ENCODE results near the gene APOC3. TPM values are rescaled to one million over a fixed set of nuclear protein-coding genes. Genes with fewer than 3 reads are reported as not detected.

Gene APOC3
- total RNA-seq, 1 donor: not detected

DNA sequence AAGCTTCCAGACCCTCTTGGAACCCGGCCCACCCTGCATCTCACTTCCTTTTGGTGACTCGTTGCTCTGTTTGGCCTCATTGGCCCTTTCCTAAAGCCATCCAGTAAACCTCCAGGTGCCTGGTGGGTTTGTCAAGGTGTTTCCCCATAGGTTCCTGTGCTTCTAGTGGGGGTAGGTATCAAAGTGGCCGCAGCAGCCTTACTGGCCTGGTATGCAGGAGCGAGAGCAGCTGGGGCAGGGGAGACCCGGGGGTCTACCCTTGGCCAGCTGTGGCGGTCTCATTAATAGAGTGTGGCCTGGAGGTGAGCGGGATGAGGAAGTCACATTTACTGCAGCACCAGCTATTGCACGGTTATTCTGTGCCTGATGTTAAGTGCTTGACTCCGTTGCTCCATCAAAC is 10.7 kb upstream of the APOC3 start:
- H3K9me3 ChIP-seq (ENCODE audit: low read depth, low read length): no peaks in the 10 kb centered on the region
- no peaks in the 10 kb centered on the region for H3K27me3 ChIP-seq (ENCODE audit: insufficient read depth, low read length)
- no peaks in the 10 kb centered on the region for H3K4me1 ChIP-seq (ENCODE audit: insufficient read depth, low read length)
- H3K4me3 ChIP-seq (ENCODE audit: low read length): no peak overlapping the region

DNA sequence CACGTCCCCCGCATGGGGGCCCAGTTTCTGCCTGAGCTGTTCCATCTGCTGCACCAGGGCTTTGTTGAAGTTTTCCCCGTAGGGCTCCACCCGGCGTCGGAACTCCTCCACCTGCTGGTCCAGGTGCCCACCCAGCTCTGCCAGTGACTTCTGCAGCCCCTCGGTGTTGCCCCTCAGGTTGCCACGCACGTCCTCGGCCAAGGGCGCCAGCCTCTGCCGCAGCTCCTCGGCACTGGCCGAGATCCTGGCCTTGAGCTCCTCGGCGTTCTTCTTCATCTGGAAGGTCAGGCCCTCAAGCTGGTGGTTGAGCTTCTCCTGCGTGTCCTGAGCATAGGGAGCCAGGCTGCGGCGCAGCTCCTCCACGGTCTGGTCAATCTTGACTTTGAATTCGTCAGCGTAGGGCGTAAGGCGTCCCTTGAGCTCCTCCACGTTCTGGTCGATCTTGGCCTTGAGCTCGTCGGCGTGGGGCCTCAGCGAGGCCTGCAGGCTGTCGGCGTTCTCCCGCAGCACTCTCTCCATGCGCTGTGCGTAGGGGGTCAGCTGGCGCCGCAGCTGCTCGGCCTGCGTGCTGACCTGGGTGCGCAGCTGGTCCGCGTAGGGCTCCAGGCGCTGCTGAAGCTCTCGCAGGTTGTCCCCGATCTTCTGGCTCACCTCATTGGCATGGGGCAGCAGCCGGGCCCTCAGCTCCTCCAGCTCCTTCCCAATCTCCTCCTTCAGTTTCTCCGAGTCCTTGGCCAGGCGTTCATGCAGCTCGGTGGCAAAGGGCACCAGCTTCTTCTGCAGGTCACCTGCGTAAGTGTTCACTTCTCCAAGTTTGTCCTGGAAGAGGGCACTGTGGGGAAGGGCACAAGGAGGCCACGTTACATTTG is 8.4 kb upstream of the APOC3 start:
- Histone ChIP-seq H3K4me1 (ENCODE audit: insufficient read depth, low read length) (no peaks in the 10 kb centered on the region), H3K27me3 (ENCODE audit: insufficient read depth, low read length) (no peaks in the 10 kb centered on the region), H3K4me3 (ENCODE audit: low read length) (no peak overlapping the region), H3K9me3 (ENCODE audit: low read depth, low read length) (no peaks in the 10 kb centered on the region)

DNA sequence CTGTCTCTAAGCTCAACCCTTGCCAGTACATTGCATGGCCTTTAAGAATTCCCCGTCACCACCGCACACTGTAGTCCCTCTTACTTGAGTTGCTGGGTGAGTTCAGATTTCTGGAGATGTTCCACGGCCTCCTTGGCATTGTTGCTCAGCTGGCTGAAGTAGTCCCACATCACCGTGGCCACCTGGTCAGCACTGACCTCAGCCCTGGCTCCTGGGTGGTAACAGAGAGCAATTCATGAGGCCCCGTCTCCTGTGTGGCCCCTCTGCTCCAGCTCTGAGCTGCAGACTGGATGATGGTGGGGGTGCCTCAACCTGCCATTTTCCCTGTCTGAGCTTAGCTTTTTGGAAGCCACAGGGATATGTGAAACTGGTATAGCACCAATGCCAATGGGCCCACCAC is 7.1 kb upstream of the APOC3 start:
- H3K4me3 ChIP-seq (ENCODE audit: low read length): no peak overlapping the region
- no peaks in the 10 kb centered on the region for H3K27me3 ChIP-seq (ENCODE audit: insufficient read depth, low read length)
- no peaks in the 10 kb centered on the region for H3K4me1 ChIP-seq (ENCODE audit: insufficient read depth, low read length)
- H3K9me3 ChIP-seq (ENCODE audit: low read depth, low read length): no peaks in the 10 kb centered on the region

- Histone ChIP-seq H3K4me1 (ENCODE audit: insufficient read depth, low read length) (no peaks in the 10 kb centered on the region), H3K4me3 (ENCODE audit: low read length) (no peak within 1 kb of the TSS), H3K27me3 (ENCODE audit: insufficient read depth, low read length) (no peaks in the 10 kb centered on the region), H3K9me3 (ENCODE audit: low read depth, low read length) (no peaks in the 10 kb centered on the region)
Observed at GRCh38 chr11:116823031-116823843, 6.5 kb upstream of the APOC3 start, which contains the start of gene APOA4. Gene APOA4 (minus strand): TSS chr11:116823304. CDS start chr11:116823191, 113 bp downstream.

GRCh38 chr11:116825434-116825833 is 4.3 kb upstream of the APOC3 start:
- no peaks in the 10 kb centered on the region for H3K9me3 ChIP-seq (ENCODE audit: low read depth, low read length)
- H3K4me3 ChIP-seq (ENCODE audit: low read length): no peak overlapping the region
- no peaks in the 10 kb centered on the region for H3K4me1 ChIP-seq (ENCODE audit: insufficient read depth, low read length)
- H3K27me3 ChIP-seq (ENCODE audit: insufficient read depth, low read length): no peaks in the 10 kb centered on the region

GRCh38 chr11:116825854-116826750 is 3.6 kb upstream of the APOC3 start:
- no peaks in the 10 kb centered on the region for H3K4me1 ChIP-seq (ENCODE audit: insufficient read depth, low read length)
- no peak overlapping the region for H3K4me3 ChIP-seq (ENCODE audit: low read length)
- H3K9me3 ChIP-seq (ENCODE audit: low read depth, low read length): no peaks in the 10 kb centered on the region
- no peaks in the 10 kb centered on the region for H3K27me3 ChIP-seq (ENCODE audit: insufficient read depth, low read length)

DNA sequence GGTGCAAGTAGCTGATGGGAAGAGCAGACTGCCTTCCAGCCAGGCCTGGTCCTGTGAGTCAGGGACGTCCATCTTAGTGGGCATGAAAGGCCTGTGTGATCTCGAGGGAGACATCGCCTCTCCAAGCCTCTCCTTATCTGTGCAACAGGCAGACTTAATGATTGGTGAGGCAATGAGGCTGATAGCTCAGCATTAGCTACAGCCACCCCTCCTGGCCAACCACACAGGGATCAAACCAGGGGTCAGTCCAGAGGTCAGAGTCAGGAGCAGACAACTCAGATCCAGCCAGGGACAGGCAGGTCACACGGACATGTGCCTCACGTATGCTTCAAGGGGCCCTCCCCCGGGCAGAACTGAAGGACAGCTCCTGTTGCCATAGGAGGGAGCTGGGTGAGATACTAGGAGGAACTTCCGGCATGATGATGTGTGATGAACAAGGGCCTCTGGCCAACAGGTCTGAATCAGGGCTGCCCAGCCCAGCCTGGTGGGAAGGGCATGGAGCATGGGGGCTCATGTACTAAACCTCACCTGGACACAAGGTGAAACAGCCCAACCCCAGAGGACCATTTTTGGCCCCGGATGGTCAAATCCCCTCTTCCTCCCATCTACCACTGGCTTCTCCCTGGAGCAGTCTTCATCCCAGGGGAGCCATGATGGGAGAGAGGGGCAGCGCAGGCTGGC is 2.8 kb upstream of the APOC3 start:
- Histone ChIP-seq H3K4me1 (ENCODE audit: insufficient read depth, low read length) (no peaks in the 10 kb centered on the region), H3K27me3 (ENCODE audit: insufficient read depth, low read length) (no peaks in the 10 kb centered on the region)

GRCh38 chr11:116827461-116827860 is 2.2 kb upstream of the APOC3 start:
- no peaks in the 10 kb centered on the region for H3K4me1 ChIP-seq (ENCODE audit: insufficient read depth, low read length)
- no peak overlapping the region for H3K4me3 ChIP-seq (ENCODE audit: low read length)
- H3K27me3 ChIP-seq (ENCODE audit: insufficient read depth, low read length): no peaks in the 10 kb centered on the region
- H3K9me3 ChIP-seq (ENCODE audit: low read depth, low read length): no peaks in the 10 kb centered on the region

More for the DNA sequence above, 2.8 kb upstream of the APOC3 start:
- Histone ChIP-seq H3K4me3 (ENCODE audit: low read length) (no peak overlapping the region), H3K9me3 (ENCODE audit: low read depth, low read length) (no peaks in the 10 kb centered on the region)

DNA sequence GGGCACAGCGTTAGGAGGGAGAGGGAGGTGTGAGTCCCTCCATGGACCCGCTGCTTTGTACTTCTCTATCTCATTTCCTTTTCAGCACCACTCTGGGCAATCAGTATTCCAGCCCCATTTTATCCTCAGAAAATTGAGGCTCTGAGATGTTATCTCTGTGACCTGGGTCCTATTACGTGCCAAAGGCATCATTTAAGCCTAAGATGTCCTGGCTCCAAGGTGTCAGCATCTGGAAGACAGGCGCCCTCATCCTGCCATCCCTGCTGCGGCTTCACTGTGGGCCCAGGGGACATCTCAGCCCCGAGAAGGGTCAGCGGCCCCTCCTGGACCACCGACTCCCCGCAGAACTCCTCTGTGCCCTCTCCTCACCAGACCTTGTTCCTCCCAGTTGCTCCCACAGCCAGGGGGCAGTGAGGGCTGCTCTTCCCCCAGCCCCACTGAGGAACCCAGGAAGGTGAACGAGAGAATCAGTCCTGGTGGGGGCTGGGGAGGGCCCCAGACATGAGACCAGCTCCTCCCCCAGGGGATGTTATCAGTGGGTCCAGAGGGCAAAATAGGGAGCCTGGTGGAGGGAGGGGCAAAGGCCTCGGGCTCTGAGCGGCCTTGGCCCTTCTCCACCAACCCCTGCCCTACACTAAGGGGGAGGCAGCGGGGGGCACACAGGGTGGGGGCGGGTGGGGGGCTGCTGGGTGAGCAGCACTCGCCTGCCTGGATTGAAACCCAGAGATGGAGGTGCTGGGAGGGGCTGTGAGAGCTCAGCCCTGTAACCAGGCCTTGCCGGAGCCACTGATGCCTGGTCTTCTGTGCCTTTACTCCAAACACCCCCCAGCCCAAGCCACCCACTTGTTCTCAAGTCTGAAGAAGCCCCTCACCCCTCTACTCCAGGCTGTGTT is 829 bp upstream of the APOC3 start:
- Histone ChIP-seq H3K4me3 (ENCODE audit: low read length) (no peak overlapping the region), H3K4me1 (ENCODE audit: insufficient read depth, low read length) (no peaks in the 10 kb centered on the region), H3K27me3 (ENCODE audit: insufficient read depth, low read length) (no peaks in the 10 kb centered on the region), H3K9me3 (ENCODE audit: low read depth, low read length) (no peaks in the 10 kb centered on the region)

- no peaks in the 10 kb centered on the region for H3K27me3 ChIP-seq (ENCODE audit: insufficient read depth, low read length)
- H3K9me3 ChIP-seq (ENCODE audit: low read depth, low read length): no peaks in the 10 kb centered on the region
- peaks cover 6% of the 10 kb centered on the region for H3K4me1 ChIP-seq (ENCODE audit: insufficient read depth, low read length)
- no peak overlapping the region for H3K4me3 ChIP-seq (ENCODE audit: low read length)
Observed at GRCh38 chr11:116830184-116830912, 641 bp downstream of the APOC3 start.

DNA sequence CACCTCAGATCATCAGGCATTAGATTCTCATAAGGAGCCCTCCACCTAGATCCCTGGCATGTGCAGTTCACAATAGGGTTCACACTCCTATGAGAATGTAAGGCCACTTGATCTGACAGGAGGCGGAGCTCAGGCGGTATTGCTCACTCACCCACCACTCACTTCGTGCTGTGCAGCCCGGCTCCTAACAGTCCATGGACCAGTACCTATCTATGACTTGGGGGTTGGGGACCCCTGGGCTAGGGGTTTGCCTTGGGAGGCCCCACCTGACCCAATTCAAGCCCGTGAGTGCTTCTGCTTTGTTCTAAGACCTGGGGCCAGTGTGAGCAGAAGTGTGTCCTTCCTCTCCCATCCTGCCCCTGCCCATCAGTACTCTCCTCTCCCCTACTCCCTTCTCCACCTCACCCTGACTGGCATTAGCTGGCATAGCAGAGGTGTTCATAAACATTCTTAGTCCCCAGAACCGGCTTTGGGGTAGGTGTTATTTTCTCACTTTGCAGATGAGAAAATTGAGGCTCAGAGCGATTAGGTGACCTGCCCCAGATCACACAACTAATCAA is 2.2 kb downstream of the APOC3 start:
- Histone ChIP-seq H3K27me3 (ENCODE audit: insufficient read depth, low read length) (no peaks in the 10 kb centered on the region), H3K4me3 (ENCODE audit: low read length) (no peak overlapping the region), H3K4me1 (ENCODE audit: insufficient read depth, low read length) (peaks cover 18% of the 10 kb centered on the region), H3K9me3 (ENCODE audit: low read depth, low read length) (no peaks in the 10 kb centered on the region)

GRCh38 chr11:116832350-116833290 is 2.9 kb downstream of the APOC3 start:
- H3K9me3 ChIP-seq (ENCODE audit: low read depth, low read length): no peaks in the 10 kb centered on the region
- no peak overlapping the region for H3K4me3 ChIP-seq (ENCODE audit: low read length)
- peaks cover 18% of the 10 kb centered on the region for H3K4me1 ChIP-seq (ENCODE audit: insufficient read depth, low read length)
- H3K27me3 ChIP-seq (ENCODE audit: insufficient read depth, low read length): no peaks in the 10 kb centered on the region
